GM23248 (cell line): ENCODE data around the gene ISG20L2.

Experiments used
- EZH2 ChIP-seq: fragments of 200-600 bp; sonication (generic); IDR thresholded peaks from 2 replicates; pipeline ENCODE4 v1.6.1; 2018; ENCODE audit warnings: antibody characterized with exemption, mild to moderate bottlenecking; ENCODE audit not compliant: insufficient read depth, poor library complexity, severe bottlenecking
- EZH2phosphoT487 ChIP-seq: fragments of 200-600 bp; sonication (generic); IDR thresholded peaks from 2 replicates; pipeline ENCODE4 v1.6.1; 2018; ENCODE audit warnings: antibody characterized with exemption, moderate library complexity, mild to moderate bottlenecking, low read depth; ENCODE audit not compliant: insufficient read depth

GRCh38 chr1:156684227-156684782, 44.3 kb downstream of the ISG20L2 start:
- TF ChIP-seq EZH2phosphoT487 (no peak), EZH2 (no peak)
